GM13977 (cell line): ENCODE data around the gene ETS2.

Experiments
- DNase-seq: peaks from one replicate; pipeline ENCODE4 v3.0.0; 2012; ENCODE audit warnings: low spot score
- in situ Hi-C: fragments of 300-500 bp; cut with MboI; formaldehyde crosslinking; loops from one replicate; pipeline ENCODE4 v1.12.0; 2022; ENCODE audit warnings: low sequenced_read_pairs, low pct_unique_long_range_greater_than_20kb, mixed read lengths, inconsistent platforms; ENCODE audit not compliant: unreplicated experiment
- TF ChIP-seq, protein P1 (sequence below): IDR thresholded peaks from 2 replicates; pipeline ENCODE4 v1.5.1; 2012; ENCODE audit warnings: mild to moderate bottlenecking, control low read depth; ENCODE audit not compliant: insufficient read depth; ENCODE audit errors: extremely low read depth, missing control alignments

The ETS2 gene

DNA sequence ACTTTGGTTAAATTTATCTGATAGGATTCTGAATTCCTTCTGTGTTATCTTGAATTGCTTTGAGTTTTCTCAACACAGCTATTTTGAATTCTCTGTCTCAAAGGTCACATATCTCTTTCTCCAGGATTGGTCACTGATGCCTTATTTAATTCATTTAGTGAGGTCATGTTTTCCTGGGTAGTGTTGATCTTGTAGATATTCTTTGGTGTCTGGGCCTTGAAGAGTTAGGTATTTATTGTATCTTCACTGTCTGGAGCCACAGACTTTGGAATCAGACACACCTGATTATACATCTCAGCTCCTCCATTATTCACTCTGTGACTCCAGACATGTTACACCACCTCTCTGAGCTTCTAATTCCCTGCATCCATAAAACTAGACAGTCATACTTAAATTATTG lies 34.2 kb upstream of the ETS2 start:
- no peak for DNase-seq
- in situ Hi-C loops, result no loop called here
- TF ChIP-seq, protein P1, sequence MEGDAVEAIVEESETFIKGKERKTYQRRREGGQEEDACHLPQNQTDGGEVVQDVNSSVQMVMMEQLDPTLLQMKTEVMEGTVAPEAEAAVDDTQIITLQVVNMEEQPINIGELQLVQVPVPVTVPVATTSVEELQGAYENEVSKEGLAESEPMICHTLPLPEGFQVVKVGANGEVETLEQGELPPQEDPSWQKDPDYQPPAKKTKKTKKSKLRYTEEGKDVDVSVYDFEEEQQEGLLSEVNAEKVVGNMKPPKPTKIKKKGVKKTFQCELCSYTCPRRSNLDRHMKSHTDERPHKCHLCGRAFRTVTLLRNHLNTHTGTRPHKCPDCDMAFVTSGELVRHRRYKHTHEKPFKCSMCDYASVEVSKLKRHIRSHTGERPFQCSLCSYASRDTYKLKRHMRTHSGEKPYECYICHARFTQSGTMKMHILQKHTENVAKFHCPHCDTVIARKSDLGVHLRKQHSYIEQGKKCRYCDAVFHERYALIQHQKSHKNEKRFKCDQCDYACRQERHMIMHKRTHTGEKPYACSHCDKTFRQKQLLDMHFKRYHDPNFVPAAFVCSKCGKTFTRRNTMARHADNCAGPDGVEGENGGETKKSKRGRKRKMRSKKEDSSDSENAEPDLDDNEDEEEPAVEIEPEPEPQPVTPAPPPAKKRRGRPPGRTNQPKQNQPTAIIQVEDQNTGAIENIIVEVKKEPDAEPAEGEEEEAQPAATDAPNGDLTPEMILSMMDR, result no peak

DNA sequence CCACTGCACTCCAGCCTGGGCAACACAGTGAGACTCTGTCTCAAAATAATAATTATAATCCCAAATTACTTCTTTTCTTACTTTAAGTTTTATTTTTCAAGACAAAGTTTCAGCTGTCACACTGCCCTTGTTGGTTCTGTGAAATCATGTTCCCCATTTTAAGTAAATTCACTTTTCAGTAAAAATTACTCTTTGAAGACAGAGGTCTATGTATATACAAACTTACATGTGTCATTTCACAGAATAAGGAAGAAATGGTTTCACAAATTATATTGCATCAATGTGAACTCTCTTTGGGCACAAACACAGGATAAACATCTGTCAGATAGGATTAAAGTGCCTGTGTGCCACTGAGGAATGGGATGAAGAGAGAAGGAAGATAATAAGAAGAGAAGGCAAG lies 33.1 kb upstream of the ETS2 start:
- no peak for DNase-seq
- in situ Hi-C loops, result no loop called here
- TF ChIP-seq, protein P1, result no peak

DNA sequence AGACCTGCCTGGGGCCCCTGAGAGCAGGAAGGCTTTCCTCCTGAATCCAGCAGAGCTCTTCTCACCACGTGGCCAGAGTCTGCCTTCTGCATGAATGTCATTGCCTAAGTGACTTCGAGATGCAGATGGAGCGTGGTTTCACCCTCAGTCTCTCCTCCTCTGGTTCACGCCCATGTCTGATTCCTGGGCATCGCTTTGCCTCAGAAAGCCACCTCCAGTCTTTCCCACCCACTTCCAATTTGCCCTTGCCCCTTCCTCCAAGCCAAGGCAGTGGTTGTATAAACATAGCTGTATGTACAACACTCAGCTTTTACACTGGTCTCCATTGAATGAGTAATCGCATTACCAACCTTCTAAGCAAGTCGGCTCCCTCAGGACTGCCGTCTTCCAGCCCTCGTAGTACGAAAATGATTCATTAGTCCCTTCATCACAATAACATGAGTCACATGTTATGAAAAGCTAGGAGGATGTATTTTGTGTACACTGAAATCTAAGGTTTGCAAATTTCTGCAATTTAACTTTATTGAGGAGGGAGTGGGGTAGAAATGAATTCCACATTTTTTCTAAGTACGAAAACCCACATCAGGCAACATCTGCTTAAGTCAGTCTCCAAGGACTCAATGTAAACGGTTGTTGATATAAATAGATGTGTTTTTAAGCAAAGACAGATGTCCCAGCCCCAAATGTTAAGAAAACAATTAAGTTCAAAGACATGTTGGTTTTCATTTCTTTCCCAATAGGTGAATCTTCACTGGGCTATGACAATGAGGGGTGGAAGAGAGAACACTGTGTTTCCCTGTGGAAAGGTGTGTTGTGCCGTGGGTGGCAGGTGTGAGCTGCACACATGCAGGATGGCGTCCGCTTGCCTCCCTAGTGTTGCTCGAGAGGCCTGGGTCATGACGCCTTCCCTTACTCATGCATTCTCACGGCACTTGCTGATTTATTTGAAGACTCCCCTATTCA lies 32.3 kb upstream of the ETS2 start:
- in situ Hi-C loops, result no loop called here
- DNase-seq, result no peak
- TF ChIP-seq, protein P1, result no peak

DNA sequence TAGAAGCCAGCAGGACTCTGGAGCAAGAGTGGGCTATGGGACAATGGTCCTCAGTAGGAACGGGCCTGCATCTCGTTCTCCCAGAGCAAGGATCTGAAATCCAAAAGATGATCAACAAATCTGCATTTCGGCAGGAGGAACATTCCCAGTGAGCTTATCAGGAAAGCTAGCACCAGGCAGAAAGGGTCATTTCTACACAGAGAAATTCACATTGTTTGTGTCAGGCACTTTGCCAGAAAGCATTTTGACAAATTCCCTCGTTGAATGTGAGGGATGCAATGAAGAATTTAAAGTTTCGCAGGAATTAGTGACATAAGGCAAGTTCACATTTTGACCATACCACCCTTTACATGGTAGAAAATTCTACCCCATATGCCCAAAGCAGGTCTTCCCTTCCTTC lies 31.6 kb upstream of the ETS2 start:
- in situ Hi-C loops, result no loop called here
- DNase-seq, result no peak
- TF ChIP-seq, protein P1, result no peak

DNA sequence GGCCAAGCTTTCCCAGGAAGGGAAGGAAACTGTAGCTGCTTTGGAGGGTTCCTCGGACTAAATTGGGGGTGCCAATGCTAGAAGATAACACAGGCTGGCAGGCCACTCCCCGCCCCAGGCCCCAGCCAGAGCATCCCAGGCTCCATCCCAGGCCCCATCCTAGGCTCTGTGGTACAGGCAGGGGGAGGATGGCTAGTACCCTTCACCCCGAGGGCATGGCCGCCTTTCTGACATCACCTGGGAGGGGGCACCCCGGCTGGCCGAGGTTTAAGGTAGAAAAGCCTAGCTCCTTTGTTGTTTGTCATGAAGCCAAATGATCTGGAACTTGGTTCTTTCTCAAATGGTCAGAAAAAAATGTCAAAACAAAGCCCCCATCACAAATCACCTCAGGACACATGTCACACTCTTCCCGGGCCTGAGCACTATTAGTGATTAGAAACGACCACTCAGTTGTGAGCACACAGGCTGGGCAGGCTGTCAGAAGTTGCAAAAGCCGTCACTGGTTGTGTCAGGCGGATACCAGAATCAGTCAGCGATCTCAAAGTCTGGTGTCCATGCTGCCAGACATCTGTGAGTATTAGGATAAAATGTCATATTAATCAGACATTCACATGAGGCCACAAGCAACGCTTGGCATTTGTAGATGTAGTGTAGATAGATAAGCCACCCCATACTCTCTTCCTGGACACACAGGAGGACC lies 31.0 kb upstream of the ETS2 start:
- no peak for DNase-seq
- in situ Hi-C loops, result no loop called here
- TF ChIP-seq, protein P1, result no peak

DNA sequence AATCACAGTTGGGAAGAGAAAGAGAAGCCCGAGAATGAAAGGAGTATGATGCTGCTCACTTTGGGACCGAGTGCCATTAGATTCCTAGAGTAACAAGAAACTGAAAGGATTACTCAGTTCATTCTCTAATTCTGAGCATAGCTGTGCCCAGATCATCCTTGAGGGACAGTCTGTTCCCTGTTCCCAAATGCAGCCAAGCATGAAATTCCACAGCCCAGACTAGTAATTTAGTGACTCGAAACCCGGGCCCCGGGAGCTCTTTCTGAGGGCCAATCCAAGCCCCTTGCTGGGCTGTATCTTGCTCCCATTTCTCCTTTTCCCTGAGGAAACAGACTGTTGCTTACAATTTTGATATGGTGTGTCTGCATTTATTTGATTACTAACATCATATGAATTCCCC lies 30.0 kb upstream of the ETS2 start:
- in situ Hi-C loops, result no loop called here
- no peak for DNase-seq
- TF ChIP-seq, protein P1, result no peak
